Activated T-cell treated with anti-CD3 and anti-CD28 coated beads, Interleukin-2, amount 50 U/mL, for 4 hours (primary cell): ENCODE data around the gene SMIM8. TPM values are rescaled to one million over a fixed set of nuclear protein-coding genes. Genes with fewer than 3 reads are reported as not detected.

Source experiments
- ATAC-seq, 2 donors: fragments of 200-7000 bp; cut with Tn5 transposase; one replicate each; pipeline ENCODE4 v1.10.0; 2021
- DNase-seq: peaks from one replicate; pipeline ENCODE4 v3.0.0-alpha.2; 2020
- H3K27me3 Mint-ChIP-seq: one replicate; pipeline ENCODE4 v1.8.0; 2021; ENCODE audit warnings: low read depth, mixed read lengths
- H3K36me3 Mint-ChIP-seq: one replicate; pipeline ENCODE4 v1.8.0; 2022; ENCODE audit warnings: mixed read lengths; ENCODE audit not compliant: insufficient read depth
- H3K4me1 Mint-ChIP-seq: one replicate; pipeline ENCODE4 v1.8.0; 2021; ENCODE audit warnings: low read depth, mixed read lengths
- H3K4me3 Mint-ChIP-seq: one replicate; pipeline ENCODE4 v1.8.0; 2021; ENCODE audit warnings: mild to moderate bottlenecking, moderate library complexity, mixed read lengths
- H3K9me3 Mint-ChIP-seq: one replicate; pipeline ENCODE4 v1.8.0; 2021; ENCODE audit warnings: mixed read lengths
- total RNA-seq, 3 donors: library from RNA; stranded (reverse); gene quantifications; one replicate each; pipeline ENCODE4 v1.2.1, GENCODE V29; 2021

Gene SMIM8
- total RNA-seq, 3 donors from 2014 or later: 9.6 to 10.7 (median 10.0) TPM

DNA sequence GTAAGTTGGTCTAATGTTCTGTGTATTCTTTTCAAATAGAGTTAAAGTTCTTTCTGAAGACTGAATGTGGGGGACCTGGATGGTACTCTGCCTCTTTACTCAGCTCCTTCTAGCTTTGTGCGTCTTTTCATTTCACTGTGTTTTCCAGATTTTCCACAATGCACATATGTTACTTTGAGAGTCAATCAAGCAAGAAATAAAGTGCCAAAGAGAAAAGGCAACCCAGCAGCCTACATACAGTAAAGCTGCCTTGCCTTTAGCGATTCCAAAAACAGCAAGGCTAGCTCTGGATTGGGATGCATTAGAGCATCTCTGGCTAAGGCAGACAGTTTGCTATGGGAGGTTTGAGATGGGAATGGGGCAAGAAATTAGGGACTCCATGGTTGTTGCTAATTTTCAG lies 27.5 kb downstream of the SMIM8 start:
- no peak for DNase-seq
- H3K9me3 Mint-ChIP-seq: no peaks in the 10 kb centered on the region
- H3K27me3 Mint-ChIP-seq: no peaks in the 10 kb centered on the region
- H3K4me1 Mint-ChIP-seq: no peaks in the 10 kb centered on the region
- peaks cover 5% of the 10 kb centered on the region for H3K36me3 Mint-ChIP-seq
- no peak overlapping the region for H3K4me3 Mint-ChIP-seq
- ATAC-seq: no peak

DNA sequence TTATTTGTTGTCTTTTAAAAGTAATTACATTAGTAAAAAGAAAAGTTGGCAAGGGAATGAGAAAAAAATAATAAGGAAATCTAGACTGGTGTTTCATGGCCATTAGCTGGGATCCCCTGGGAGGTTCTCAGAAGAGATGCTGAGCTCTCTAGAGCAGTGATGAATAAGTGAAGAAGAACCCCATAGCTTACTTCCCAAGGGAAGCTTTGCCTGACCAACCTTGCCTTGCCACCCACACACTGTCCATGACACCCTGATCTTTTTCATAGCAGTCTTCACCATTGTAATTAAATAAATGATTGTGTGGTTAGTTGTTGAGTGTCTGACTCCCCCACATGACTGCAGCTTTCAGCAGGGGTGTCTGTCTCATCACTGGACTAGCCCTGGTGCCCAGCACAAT lies 28.1 kb downstream of the SMIM8 start:
- Mint-ChIP-seq H3K4me1 (no peaks in the 10 kb centered on the region), H3K4me3 (no peak overlapping the region), H3K9me3 (no peaks in the 10 kb centered on the region), H3K36me3 (peaks cover 5% of the 10 kb centered on the region), H3K27me3 (no peaks in the 10 kb centered on the region)
- ATAC-seq (no peak), DNase-seq (no peak)

DNA sequence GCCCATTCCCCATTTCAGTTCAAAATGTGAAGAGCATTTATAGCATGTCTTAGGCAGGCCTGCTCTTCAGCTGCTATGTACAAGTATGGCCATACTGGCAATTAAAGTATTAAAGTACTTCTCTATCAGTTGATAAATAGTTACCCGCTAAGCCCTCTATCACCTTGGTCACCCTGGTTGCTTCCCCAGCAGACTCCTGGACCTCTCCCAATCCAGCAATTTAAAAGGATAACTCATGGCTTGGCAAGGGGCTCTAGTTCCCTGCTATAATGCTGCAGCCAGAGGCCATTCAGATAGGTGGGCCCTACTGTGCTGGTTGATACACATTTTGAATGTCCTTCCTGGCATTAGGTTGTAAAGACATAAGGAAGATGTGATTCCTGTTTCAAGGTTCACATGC lies 29.2 kb downstream of the SMIM8 start:
- Mint-ChIP-seq H3K4me3 (no peak overlapping the region), H3K4me1 (no peaks in the 10 kb centered on the region), H3K9me3 (no peaks in the 10 kb centered on the region), H3K27me3 (no peaks in the 10 kb centered on the region), H3K36me3 (peaks cover 3% of the 10 kb centered on the region)
- ATAC-seq (no peak), DNase-seq (no peak)

DNA sequence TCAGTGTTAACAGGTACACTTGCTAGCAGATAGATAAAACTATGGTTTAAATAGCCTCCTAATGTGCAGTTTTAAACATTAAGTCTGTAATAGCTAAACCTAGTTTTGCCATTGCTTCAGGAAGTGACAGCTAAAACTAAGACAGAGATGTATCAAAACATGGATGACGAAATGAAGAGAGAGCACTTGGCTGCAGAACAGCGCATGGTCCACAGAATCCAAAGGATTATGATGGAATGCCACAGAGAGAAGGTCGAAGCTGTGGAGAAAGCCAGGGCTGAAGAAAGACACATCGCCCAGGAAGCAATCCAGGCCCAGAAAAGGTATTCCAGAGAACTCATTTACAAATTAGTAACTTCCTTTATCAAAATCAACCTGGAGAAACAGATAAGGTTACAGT lies 33.8 kb downstream of the SMIM8 start:
- Mint-ChIP-seq H3K4me1 (no peaks in the 10 kb centered on the region), H3K4me3 (no peak overlapping the region), H3K9me3 (no peaks in the 10 kb centered on the region), H3K27me3 (no peaks in the 10 kb centered on the region), H3K36me3 (peaks cover 2% of the 10 kb centered on the region)
- DNase-seq: no peak
- ATAC-seq: no peak

DNA sequence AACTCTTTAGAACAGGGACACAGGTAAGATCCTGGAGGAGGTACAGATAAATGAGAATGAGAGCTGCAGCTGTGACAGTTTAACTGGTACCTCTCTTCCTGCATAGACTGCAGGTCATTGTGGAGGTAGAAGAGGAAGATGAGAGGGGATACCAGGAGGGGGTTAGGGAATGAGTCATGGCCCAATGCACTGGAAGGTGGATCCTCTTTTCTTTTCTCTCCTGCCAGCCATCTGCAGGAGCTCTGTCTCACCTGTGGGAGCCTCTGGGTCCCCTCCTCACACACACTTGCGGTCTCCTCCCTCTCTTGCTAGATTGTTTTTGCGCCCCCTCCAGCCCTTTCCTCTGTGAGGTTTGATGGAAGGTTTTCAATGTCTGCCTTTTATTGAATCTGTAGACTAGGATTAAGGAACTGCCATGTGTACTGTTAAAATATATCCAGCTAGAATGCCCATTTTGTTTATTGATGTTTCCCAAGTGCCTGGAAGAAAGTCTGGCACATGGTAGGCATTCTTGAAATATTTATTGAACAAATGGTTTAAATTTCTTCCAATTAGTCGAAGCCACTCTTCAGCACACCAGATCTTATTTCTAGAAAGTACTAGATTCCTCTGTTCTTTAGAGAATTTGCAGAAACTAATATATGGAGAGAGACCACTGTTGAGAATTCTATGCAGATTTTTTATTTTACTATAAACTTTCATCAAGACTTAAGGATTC lies 35.2 kb downstream of the SMIM8 start:
- Mint-ChIP-seq H3K4me3 (no peak overlapping the region), H3K36me3 (peaks cover 3% of the 10 kb centered on the region), H3K9me3 (no peaks in the 10 kb centered on the region), H3K27me3 (no peaks in the 10 kb centered on the region), H3K4me1 (no peaks in the 10 kb centered on the region)
- ATAC-seq: no peak
- DNase-seq: no peak

DNA sequence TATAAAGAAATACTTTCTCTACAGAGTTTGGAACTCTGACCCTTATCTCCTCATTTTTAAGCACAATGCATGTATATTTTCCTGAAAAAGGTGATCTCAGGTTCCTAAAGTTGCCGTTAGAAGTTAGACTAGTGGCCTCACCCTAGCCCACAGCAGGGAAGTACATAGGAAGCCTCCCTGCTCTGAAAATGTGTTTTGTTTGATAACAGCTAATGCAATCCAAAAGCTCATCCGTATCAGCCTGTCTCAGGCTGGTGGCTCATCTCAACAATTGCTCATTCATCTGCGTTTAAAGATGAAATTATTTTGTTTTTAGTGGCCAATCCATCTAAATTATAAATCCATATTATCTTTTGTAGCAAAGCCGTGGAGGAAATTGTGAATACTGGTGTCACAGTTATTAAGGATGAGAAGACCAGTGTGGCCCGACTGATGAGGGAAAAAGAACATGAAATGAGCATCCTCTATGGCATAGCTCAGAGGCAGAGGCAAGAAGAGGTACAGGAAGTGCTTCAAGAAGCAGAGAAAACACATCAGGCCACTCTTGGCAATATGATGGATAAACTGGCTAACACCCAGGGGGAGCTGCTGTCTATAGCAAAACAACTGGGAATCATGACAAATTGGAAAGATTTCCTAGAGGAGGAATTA lies 42.3 kb downstream of the SMIM8 start:
- Mint-ChIP-seq H3K4me3 (no peak overlapping the region), H3K9me3 (peaks cover 7% of the 10 kb centered on the region), H3K36me3 (peaks cover 13% of the 10 kb centered on the region), H3K27me3 (no peaks in the 10 kb centered on the region), H3K4me1 (no peaks in the 10 kb centered on the region)
- ATAC-seq (no peak), DNase-seq (no peak)

DNA sequence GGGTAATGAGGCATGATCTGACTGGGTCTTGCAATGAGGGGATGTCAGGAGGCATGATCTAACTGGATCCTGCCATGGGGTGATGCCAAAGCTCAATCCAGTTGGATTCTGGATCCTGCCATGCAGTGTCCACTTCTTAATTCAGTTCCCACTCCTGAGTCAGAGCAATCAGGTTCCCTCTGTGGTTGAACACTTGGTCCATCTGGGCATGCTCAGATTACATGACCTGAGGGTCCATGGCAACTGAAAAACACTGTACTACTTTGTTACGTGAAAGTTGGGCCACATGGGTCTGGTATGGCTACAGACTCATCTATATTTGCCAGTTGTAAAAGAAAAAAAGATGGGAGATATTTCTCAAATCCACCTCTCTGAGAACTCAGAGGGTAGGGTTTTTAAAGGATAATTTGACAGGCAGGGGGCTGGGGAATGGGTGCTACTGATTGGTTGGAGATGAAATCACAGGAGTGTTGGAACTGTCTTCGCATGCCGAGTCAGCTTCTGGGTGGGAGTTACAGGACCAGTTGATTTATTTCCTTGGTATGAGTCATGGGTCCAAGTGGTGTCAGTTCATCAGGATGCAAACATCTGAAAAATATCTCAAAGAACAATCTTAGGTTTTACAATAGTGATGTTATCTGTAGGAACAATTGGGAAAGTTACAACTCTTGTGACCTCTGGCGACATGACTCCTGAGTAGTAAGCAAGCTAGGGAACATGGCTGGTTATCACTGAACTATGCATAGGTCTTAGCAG lies 43.9 kb downstream of the SMIM8 start:
- no peak for ATAC-seq
- H3K36me3 Mint-ChIP-seq: peaks cover 11% of the 10 kb centered on the region
- no peak for DNase-seq
- no peaks in the 10 kb centered on the region for H3K4me1 Mint-ChIP-seq
- H3K9me3 Mint-ChIP-seq: peaks cover 7% of the 10 kb centered on the region
- no peak overlapping the region for H3K4me3 Mint-ChIP-seq
- H3K27me3 Mint-ChIP-seq: no peaks in the 10 kb centered on the region

DNA sequence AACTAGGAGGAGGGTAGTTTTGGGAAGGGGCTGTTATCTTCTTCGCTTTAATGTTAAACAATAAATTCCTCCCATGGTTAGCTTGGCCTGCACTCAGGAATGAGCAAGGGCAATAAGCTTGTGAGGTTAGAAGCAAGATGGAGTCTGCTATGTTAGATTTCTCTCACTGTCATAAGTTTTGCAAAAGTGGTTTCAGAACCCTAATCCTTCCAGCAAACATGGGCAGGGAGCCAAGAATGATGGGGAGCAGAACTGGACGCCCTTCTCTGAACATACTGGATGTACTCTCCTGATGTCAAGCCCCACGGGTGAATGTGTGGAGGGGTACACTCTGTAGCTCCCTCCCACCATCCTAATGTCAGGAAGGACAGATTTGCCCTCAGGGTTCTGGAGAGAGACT lies 44.5 kb downstream of the SMIM8 start:
- H3K36me3 Mint-ChIP-seq: peaks cover 11% of the 10 kb centered on the region
- peaks cover 7% of the 10 kb centered on the region for H3K9me3 Mint-ChIP-seq
- H3K4me3 Mint-ChIP-seq: no peak overlapping the region
- DNase-seq (no peak), ATAC-seq (no peak)
- no peaks in the 10 kb centered on the region for H3K4me1 Mint-ChIP-seq
- H3K27me3 Mint-ChIP-seq: no peaks in the 10 kb centered on the region

DNA sequence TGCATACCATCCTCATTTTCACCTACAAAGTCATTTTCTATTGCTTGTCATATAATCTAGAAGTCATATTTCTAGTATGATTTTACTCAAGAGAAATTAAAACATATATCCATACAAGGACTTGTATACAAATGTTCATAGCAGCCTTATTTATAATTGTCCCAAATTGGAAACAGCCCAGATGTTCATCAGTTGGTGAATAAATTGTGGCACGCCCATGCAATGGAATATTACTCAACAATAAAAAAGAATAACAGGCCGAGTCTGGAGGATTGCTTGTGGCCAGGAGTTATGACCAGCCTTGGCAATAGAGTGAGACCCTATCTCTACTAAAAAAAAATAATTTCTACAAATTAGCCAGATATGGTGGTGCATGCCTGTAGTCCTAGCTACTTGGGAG lies 51.0 kb downstream of the SMIM8 start:
- H3K4me3 Mint-ChIP-seq: no peak overlapping the region
- no peak for ATAC-seq
- no peaks in the 10 kb centered on the region for H3K9me3 Mint-ChIP-seq
- no peaks in the 10 kb centered on the region for H3K4me1 Mint-ChIP-seq
- no peaks in the 10 kb centered on the region for H3K27me3 Mint-ChIP-seq
- no peak for DNase-seq
- peaks cover 1% of the 10 kb centered on the region for H3K36me3 Mint-ChIP-seq

DNA sequence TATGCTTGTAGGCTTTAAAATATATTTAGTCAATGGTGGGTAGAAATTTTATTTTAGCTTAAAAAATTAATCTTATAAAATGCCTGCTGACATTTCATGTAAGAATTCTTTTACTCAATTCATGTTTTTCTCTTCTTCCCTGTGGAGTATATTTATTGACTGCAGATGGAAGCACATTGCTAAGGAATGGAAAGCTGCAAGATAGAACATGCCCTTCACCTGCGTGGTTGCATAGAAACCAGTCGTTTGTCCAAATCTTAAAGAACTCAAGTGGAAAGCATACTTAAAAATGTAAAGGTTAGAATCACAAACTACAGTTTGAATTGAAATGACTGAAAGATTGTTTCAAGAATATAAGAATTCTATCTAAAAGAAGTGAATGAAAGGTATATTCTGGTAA lies 52.9 kb downstream of the SMIM8 start:
- ATAC-seq (no peak), DNase-seq (no peak)
- Mint-ChIP-seq H3K4me3 (no peak overlapping the region), H3K4me1 (no peaks in the 10 kb centered on the region), H3K27me3 (no peaks in the 10 kb centered on the region), H3K9me3 (no peaks in the 10 kb centered on the region), H3K36me3 (peaks cover 1% of the 10 kb centered on the region)

DNA sequence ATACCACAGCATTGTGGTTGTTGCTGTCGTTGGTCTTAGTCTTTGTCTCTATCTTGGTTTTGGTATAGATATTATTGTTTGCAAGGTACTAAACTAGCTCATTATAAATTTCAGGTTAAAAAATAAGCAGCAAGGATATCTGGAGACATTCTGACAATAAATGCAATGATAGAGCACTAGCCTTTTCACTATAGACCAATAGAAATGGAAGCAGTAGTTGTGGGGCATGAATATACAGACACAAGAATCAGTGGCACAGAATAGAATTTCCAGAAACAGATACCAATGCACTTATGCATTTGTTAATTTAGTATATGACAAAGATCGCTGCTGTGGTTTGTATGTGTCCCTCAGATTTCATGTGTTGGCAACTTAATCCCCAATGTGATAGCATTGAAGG lies 54.3 kb downstream of the SMIM8 start:
- no peak for ATAC-seq
- Mint-ChIP-seq H3K9me3 (no peaks in the 10 kb centered on the region), H3K4me1 (no peaks in the 10 kb centered on the region), H3K27me3 (no peaks in the 10 kb centered on the region), H3K36me3 (peaks cover 1% of the 10 kb centered on the region), H3K4me3 (no peak overlapping the region)
- DNase-seq: no peak

DNA sequence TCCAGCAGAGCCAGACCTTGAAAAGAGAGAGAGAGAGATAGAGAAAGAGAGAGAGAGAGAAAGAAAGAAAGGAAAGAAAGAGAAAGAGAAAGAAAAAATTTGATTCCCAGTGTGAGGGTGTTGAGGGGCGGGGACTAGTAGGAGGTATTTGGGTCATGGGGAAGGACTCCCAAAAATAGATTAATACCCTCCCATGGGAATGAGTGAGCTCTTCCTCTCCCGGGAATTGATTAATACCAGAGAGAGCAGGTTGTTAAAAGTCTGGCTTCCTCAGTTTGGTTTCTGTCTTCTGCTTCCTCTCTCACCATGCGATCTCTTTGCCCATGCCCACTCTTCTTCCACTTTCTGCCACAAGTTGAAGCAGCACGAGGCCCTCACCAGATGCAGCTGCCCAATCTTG lies 56.6 kb downstream of the SMIM8 start:
- Mint-ChIP-seq H3K27me3 (no peaks in the 10 kb centered on the region), H3K36me3 (peaks cover 1% of the 10 kb centered on the region), H3K4me3 (no peak overlapping the region), H3K4me1 (no peaks in the 10 kb centered on the region), H3K9me3 (no peaks in the 10 kb centered on the region)
- DNase-seq (no peak), ATAC-seq (no peak)

DNA sequence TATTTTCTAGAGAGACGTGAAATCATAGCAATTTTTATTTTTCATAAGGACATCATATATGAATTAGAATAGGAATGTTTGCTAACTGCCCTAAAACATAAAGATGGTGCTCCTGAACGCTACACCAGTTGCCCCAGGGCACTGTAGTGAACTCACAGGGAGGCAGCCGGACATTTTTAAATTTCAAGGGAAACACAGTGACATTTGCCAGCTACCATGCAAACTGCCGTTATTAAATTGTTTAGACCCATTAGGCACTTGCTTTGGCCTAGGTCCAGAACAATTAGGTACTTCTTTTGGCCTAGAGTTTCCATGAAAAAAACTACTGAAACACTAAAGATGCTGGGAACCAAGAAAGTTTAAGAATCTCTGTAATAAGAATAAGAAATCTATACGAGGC lies 60.5 kb downstream of the SMIM8 start:
- Mint-ChIP-seq H3K4me3 (no peak overlapping the region), H3K4me1 (no peaks in the 10 kb centered on the region), H3K9me3 (no peaks in the 10 kb centered on the region), H3K36me3 (no peaks in the 10 kb centered on the region), H3K27me3 (no peaks in the 10 kb centered on the region)
- no peak for DNase-seq
- no peak for ATAC-seq

DNA sequence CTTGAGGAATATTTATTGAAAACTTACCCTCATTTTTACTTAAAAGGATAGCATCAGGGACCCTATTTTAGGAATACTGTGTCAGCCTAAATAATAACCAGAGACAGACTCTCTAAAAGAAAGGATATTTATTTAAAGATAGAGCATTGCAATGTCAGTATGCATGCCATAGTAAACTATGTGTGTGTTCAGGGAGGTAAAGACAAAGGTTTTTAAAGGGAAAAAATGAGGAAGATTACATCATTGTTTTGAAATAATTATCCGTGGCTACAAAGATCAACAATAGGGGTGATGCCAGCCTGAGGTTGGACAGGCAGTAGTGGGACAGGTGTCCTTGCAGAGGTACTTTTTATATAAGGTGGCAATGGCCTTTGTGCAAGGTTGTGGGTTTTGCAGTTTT lies 61.6 kb downstream of the SMIM8 start:
- no peak overlapping the region for H3K4me3 Mint-ChIP-seq
- no peaks in the 10 kb centered on the region for H3K4me1 Mint-ChIP-seq
- no peak for ATAC-seq
- H3K36me3 Mint-ChIP-seq: no peaks in the 10 kb centered on the region
- H3K27me3 Mint-ChIP-seq: no peaks in the 10 kb centered on the region
- DNase-seq: no peak
- no peaks in the 10 kb centered on the region for H3K9me3 Mint-ChIP-seq

DNA sequence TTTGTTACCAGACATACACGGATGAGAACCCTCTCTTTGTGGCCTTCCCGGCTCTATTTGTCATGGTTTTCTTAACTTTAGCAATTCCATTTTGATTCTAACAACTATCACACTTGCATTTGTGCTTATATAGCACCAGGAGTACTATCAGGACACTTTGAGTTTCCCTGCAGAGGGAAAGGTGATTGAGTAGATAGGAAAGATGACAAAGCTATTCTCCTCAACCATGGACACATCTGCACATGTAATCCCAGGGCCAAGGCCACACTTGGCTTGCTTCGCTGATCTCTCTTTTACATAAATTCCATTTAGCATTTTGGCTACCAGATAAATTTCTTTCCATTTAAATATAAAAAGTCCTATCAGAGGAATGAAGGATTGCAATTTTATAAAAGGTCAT lies 62.1 kb downstream of the SMIM8 start:
- H3K9me3 Mint-ChIP-seq: no peaks in the 10 kb centered on the region
- ATAC-seq: no peak
- no peaks in the 10 kb centered on the region for H3K4me1 Mint-ChIP-seq
- no peak overlapping the region for H3K4me3 Mint-ChIP-seq
- H3K36me3 Mint-ChIP-seq: no peaks in the 10 kb centered on the region
- no peaks in the 10 kb centered on the region for H3K27me3 Mint-ChIP-seq
- no peak for DNase-seq
